GM15510 (cell line): ENCODE results near the gene SLC6A11.

Experiments used
- POLR2A ChIP-seq: IDR thresholded peaks from 3 replicates; pipeline ENCODE4 v1.6.1; 2011; ENCODE audit warnings: borderline replicate concordance; ENCODE audit not compliant: insufficient read length; ENCODE audit errors: extremely low read depth

Gene SLC6A11

GRCh38 chr3:10918011-10918410 is 102.0 kb downstream of the SLC6A11 start:
- TF ChIP-seq POLR2A, result no peak

- TF ChIP-seq POLR2A, result no peak
Measured at GRCh38 chr3:10919636-10920035, 103.6 kb downstream of the SLC6A11 start.

GRCh38 chr3:10925436-10926255 is 109.6 kb downstream of the SLC6A11 start:
- no peak for TF ChIP-seq POLR2A

GRCh38 chr3:10926256-10926810 is 110.3 kb downstream of the SLC6A11 start:
- TF ChIP-seq POLR2A, result no peak

GRCh38 chr3:10926811-10927521 is 110.9 kb downstream of the SLC6A11 start:
- no peak for TF ChIP-seq POLR2A

GRCh38 chr3:10927551-10927950 is 111.5 kb downstream of the SLC6A11 start:
- TF ChIP-seq POLR2A, result no peak

GRCh38 chr3:10928407-10928960 is 112.5 kb downstream of the SLC6A11 start:
- no peak for TF ChIP-seq POLR2A

- TF ChIP-seq POLR2A, result no peak
Measured at GRCh38 chr3:10928961-10929471, 113.0 kb downstream of the SLC6A11 start.

- TF ChIP-seq POLR2A, result no peak
Measured at GRCh38 chr3:10929978-10930665, 114.1 kb downstream of the SLC6A11 start.

- no peak for TF ChIP-seq POLR2A
Measured at GRCh38 chr3:10930666-10931040, 114.6 kb downstream of the SLC6A11 start.

GRCh38 chr3:10932596-10932995 is 116.6 kb downstream of the SLC6A11 start:
- no peak for TF ChIP-seq POLR2A

- no peak for TF ChIP-seq POLR2A
Measured at GRCh38 chr3:10933021-10933420, 117.0 kb downstream of the SLC6A11 start.

GRCh38 chr3:10933470-10933804 is 117.4 kb downstream of the SLC6A11 start:
- no peak for TF ChIP-seq POLR2A

- TF ChIP-seq POLR2A, result no peak
Measured at GRCh38 chr3:10933805-10934481, 117.9 kb downstream of the SLC6A11 start.
